Measurements from ENCODE around the gene FXR2. TPM values are rescaled to one million over a fixed set of nuclear protein-coding genes. Genes with fewer than 3 reads are reported as not detected.
A peak's percentile ranks its signal among the peaks of the same experiment; 100 is the strongest.

FXR2 gene
- total and polyA plus RNA-seq, 3 experiments from 2014 or later = 20.4 to 45.9 (median 45.7) TPM

DNA sequence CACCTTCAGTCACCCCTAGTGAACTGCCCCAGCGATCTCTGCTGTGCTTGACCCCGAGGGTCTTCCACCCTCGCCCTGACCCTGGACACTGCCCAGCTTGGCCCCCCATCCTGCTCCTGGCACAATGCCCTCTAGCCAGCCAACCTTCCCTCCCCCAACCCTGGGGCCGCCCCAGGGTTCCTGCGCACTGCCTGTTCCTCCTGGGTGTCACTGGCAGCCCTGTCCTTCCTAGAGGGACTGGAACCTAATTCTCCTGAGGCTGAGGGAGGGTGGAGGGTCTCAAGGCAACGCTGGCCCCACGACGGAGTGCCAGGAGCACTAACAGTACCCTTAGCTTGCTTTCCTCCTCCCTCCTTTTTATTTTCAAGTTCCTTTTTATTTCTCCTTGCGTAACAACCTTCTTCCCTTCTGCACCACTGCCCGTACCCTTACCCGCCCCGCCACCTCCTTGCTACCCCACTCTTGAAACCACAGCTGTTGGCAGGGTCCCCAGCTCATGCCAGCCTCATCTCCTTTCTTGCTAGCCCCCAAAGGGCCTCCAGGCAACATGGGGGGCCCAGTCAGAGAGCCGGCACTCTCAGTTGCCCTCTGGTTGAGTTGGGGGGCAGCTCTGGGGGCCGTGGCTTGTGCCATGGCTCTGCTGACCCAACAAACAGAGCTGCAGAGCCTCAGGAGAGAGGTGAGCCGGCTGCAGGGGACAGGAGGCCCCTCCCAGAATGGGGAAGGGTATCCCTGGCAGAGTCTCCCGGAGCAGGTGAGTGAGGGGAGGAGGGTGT, 56.0 kb downstream of the FXR2 start, which contains the start of gene TNFSF13:
TNFSF13 (plus strand) TSS at position 207 of the 776 bp plus-strand sequence; CDS start at position 497, 290 bp downstream.
- H3K4me1 ChIP-seq (ENCODE audit: insufficient read depth, low read length) = peaks cover 46% of the 10 kb centered on the region
- no peak within 1 kb of the TSS for H3K4me3 ChIP-seq (ENCODE audit: low read length)
- no peaks in the 10 kb centered on the region for H3K9me3 ChIP-seq (ENCODE audit: low read length)
- no peak within 1 kb of the TSS for H3K27ac ChIP-seq (ENCODE audit: low read depth, low read length)
- Mint-ChIP-seq H3K27ac (peak within 1 kb of the TSS in 6 of 8 donors; percentile 29 to 93 (median 50)), H3K4me3 (peak within 1 kb of the TSS in 4 of 7 donors; percentile 16 to 89 (median 56)), H3K36me3 (peaks cover 0 to 28% (median 3%) of the 10 kb centered on the region in 3 donors), H3K4me1 (peaks cover 31 to 38% (median 36%) of the 10 kb centered on the region in 3 donors), H3K27me3 (peaks cover 0 to 4% of the 10 kb centered on the region in 2 donors), H3K9me3 (peaks cover 0 to 2% (median 0%) of the 10 kb centered on the region in 5 donors)
- peaks cover 1% of the 10 kb centered on the region for H3K36me3 ChIP-seq (ENCODE audit: insufficient read depth, low read length)
- ChIA-PET CTCF (interaction anchor here (1.7 to 3.9 kb wide), 3 partner anchors 31 to 203 kb away, joined by 6 to 37 read pairs (median 9); partner anchors contain the start of genes SOX15 and TMEM95), POLR2A (interaction anchor here (0.5 kb wide), 1 partner anchor 38 kb away, joined by 10 read pairs; no protein-coding TSS in a partner anchor)
- DNase-seq = peak in 1 of 5 donors; percentile 42
- no peaks in the 10 kb centered on the region for H3K27me3 ChIP-seq (ENCODE audit: insufficient read depth, low read length, poor library complexity, severe bottlenecking)

DNA sequence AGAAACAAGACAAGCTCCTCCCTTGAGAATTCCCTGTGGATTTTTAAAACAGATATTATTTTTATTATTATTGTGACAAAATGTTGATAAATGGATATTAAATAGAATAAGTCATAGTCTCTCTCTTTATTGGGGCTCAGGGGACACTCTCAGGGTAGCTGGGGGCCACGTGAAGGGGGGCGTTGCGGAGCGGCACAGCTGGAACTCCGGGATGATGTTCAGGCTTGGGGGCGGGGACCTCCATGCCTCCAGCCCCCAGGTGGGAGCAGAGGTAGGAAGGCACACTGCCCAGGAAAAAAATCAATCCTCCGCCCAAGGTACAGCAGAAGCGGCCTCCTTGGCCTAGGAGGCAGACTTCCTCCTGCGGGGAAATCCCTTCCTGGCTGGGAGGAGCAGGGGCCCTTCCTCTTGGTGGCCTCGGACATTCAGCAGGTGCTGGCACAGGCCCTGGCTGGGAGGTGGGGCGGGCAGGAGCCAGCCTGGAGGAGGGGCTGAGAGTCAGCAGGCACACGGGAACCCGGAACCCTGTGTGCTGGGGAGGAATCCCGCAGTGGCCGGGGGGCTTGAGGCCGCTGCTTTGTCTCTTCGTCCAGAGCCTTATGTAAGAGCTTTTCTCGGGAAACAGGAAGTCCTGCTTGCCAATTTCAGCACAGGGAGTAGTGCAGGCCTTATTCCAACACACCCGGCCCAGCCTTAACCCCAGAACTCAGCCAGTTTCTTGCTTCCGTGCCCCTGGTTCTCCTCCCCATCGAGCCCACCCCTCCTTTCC, 56.7 kb downstream of the FXR2 start:
- CTCF ChIA-PET = interaction anchor here (1.6 to 2.6 kb wide), 4 partner anchors 31 to 202 kb away, joined by 6 to 10 read pairs (median 8); partner anchors contain the start of genes SOX15 and TMEM95
- peaks cover 37 to 42% (median 42%) of the 10 kb centered on the region in 3 donors for H3K4me1 Mint-ChIP-seq

GRCh38 chr17:7557147-7557764, 57.4 kb downstream of the FXR2 start:
- H3K4me3 Mint-ChIP-seq = no peak overlapping the region
- Histone ChIP-seq H3K27me3 (ENCODE audit: insufficient read depth, low read length, poor library complexity, severe bottlenecking) (no peaks in the 10 kb centered on the region), H3K4me1 (ENCODE audit: insufficient read depth, low read length) (peaks cover 51% of the 10 kb centered on the region), H3K9me3 (ENCODE audit: low read length) (no peaks in the 10 kb centered on the region), H3K4me3 (ENCODE audit: low read length) (no peak overlapping the region), H3K36me3 (ENCODE audit: insufficient read depth, low read length) (no peaks in the 10 kb centered on the region), H3K27ac (ENCODE audit: low read depth, low read length) (no peak overlapping the region)
- H3K27ac Mint-ChIP-seq = peak overlapping the region in 1 of 8 donors; percentile 42
- CTCF ChIA-PET = interaction anchor here (1.6 to 2.6 kb wide), 3 partner anchors 34 to 201 kb away, joined by 6 to 10 read pairs (median 9); partner anchors contain the start of gene TMEM95
- no peak for DNase-seq
- peaks cover 37 to 42% (median 42%) of the 10 kb centered on the region in 3 donors for H3K4me1 Mint-ChIP-seq
- H3K27me3 Mint-ChIP-seq = peaks cover 0 to 4% of the 10 kb centered on the region in 2 donors
- POLR2A ChIA-PET = no interaction called here
- H3K36me3 Mint-ChIP-seq = peaks cover 0 to 26% (median 2%) of the 10 kb centered on the region in 3 donors
- H3K9me3 Mint-ChIP-seq = peaks cover 0 to 2% (median 0%) of the 10 kb centered on the region in 5 donors

More for the DNA sequence above, 56.7 kb downstream of the FXR2 start:
- H3K4me3 ChIP-seq (ENCODE audit: low read length) = no peak overlapping the region
- no peaks in the 10 kb centered on the region for H3K36me3 ChIP-seq (ENCODE audit: insufficient read depth, low read length)
- POLR2A ChIA-PET = no interaction called here
- Mint-ChIP-seq H3K36me3 (peaks cover 0 to 30% (median 3%) of the 10 kb centered on the region in 3 donors), H3K9me3 (peaks cover 0 to 2% (median 0%) of the 10 kb centered on the region in 5 donors), H3K27me3 (peaks cover 0 to 4% of the 10 kb centered on the region in 2 donors), H3K4me3 (no peak overlapping the region), H3K27ac (peak overlapping the region in 4 of 8 donors; percentile 42 to 66 (median 50))
- H3K9me3 ChIP-seq (ENCODE audit: low read length) = no peaks in the 10 kb centered on the region
- no peak overlapping the region for H3K27ac ChIP-seq (ENCODE audit: low read depth, low read length)
- H3K4me1 ChIP-seq (ENCODE audit: insufficient read depth, low read length) = peaks cover 51% of the 10 kb centered on the region
- H3K27me3 ChIP-seq (ENCODE audit: insufficient read depth, low read length, poor library complexity, severe bottlenecking) = no peaks in the 10 kb centered on the region
- no peak for DNase-seq

DNA sequence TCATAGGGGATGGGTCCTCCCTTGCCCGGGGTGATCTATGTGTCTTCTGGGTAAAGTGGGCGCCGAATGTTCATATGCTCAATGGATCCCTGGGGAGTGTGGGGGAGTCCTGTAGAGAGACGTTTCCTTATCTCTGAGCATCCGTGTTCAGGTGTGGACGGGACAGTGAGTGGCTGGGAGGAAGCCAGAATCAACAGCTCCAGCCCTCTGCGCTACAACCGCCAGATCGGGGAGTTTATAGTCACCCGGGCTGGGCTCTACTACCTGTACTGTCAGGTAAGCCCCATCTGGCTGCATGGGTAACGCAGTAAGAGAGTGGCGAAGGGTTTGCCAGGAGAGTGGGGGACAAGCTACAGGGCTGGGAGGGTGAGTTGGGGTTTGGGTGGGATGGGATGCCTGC, 58.1 kb downstream of the FXR2 start:
- Histone ChIP-seq H3K9me3 (ENCODE audit: low read length) (no peaks in the 10 kb centered on the region), H3K27ac (ENCODE audit: low read depth, low read length) (no peak overlapping the region), H3K36me3 (ENCODE audit: insufficient read depth, low read length) (no peaks in the 10 kb centered on the region), H3K4me3 (ENCODE audit: low read length) (no peak overlapping the region), H3K27me3 (ENCODE audit: insufficient read depth, low read length, poor library complexity, severe bottlenecking) (no peaks in the 10 kb centered on the region), H3K4me1 (ENCODE audit: insufficient read depth, low read length) (peaks cover 56% of the 10 kb centered on the region)
- ChIA-PET POLR2A (no interaction called here), CTCF (interaction anchor here (1.3 to 2.3 kb wide), 3 partner anchors 33 to 120 kb away, joined by 3 to 10 read pairs (median 6); no protein-coding TSS in a partner anchor)
- Mint-ChIP-seq H3K4me3 (peak overlapping the region in 1 of 7 donors; percentile 4), H3K4me1 (peaks cover 41 to 47% (median 47%) of the 10 kb centered on the region in 3 donors), H3K27me3 (peaks cover 0 to 2% of the 10 kb centered on the region in 2 donors), H3K27ac (peak overlapping the region in 5 of 8 donors; percentile 33 to 86 (median 48)), H3K9me3 (peaks cover 0 to 2% (median 0%) of the 10 kb centered on the region in 5 donors), H3K36me3 (peaks cover 0 to 28% (median 2%) of the 10 kb centered on the region in 3 donors)
- DNase-seq = no peak

DNA sequence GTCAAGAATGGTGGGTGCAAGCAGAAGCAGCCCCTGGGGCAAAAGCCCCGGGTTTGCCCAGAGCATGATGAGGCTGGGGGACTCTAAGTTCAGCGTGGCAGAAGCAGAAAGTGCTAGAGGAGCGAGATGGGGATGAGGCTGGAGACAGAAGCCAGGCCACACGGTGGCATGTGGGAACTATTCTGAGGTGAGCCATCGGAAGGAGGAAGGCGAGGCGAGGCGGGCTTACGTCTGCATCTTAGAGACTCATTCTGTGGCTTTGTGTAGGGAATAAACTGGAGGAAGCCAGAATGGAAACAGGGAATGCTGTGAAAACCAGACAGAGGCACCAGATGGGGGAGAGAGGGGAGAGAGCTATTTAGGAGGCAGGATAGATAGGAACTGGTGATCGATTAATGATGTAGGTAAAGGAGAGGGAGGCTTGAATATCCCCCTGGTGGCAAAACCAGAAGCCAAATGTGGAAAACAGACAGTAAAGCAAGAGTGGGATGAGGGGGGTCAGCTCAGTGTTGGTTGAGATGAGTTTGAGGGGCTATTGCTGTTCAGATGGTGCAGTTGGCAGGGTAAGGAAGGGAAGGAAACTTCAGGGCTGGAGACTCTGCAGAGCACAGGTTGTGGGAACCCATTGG, 59.3 kb downstream of the FXR2 start:
- Histone ChIP-seq H3K4me1 (ENCODE audit: insufficient read depth, low read length) (peaks cover 56% of the 10 kb centered on the region), H3K27ac (ENCODE audit: low read depth, low read length) (no peak overlapping the region), H3K36me3 (ENCODE audit: insufficient read depth, low read length) (no peaks in the 10 kb centered on the region), H3K27me3 (ENCODE audit: insufficient read depth, low read length, poor library complexity, severe bottlenecking) (no peaks in the 10 kb centered on the region), H3K4me3 (ENCODE audit: low read length) (no peak overlapping the region), H3K9me3 (ENCODE audit: low read length) (no peaks in the 10 kb centered on the region)
- Mint-ChIP-seq H3K27me3 (no peaks in the 10 kb centered on the region), H3K4me1 (peaks cover 40 to 47% (median 46%) of the 10 kb centered on the region in 3 donors), H3K36me3 (peaks cover 0 to 26% (median 4%) of the 10 kb centered on the region in 3 donors), H3K9me3 (no peaks in the 10 kb centered on the region), H3K27ac (peak overlapping the region in 7 of 8 donors; percentile 49 to 96 (median 82)), H3K4me3 (peak overlapping the region in 1 of 7 donors; percentile 34)
- ChIA-PET CTCF (interaction anchor here (1.3 to 2.3 kb wide), 3 partner anchors 32 to 119 kb away, joined by 3 to 10 read pairs (median 4); no protein-coding TSS in a partner anchor), POLR2A (no interaction called here)
- DNase-seq = no peak

DNA sequence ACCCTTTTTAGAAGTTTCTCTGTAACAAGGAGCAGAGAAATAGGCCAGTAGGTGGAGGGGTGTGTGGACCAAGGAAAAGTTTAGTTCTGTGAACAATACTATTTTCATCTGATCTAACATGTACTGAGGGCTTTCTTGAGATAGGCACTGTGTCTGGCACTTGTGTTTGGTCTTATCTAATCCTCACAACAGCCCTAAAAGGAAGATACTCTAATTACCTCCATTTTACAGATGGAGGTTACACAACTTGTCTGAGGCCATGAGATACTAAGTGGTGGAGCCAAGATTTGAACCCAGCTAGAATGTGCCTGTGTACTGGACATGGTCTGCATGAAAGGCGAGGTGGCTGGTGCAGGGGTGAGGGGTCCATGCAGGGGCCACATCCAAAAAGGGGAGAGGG, 61.3 kb downstream of the FXR2 start:
- no peaks in the 10 kb centered on the region for H3K27me3 ChIP-seq (ENCODE audit: insufficient read depth, low read length, poor library complexity, severe bottlenecking)
- Mint-ChIP-seq H3K9me3 (no peaks in the 10 kb centered on the region), H3K36me3 (peaks cover 0 to 26% (median 4%) of the 10 kb centered on the region in 3 donors), H3K4me3 (peak overlapping the region in 4 of 7 donors; percentile 7 to 81 (median 40)), H3K27ac (peak overlapping the region; percentile 51 to 92 (median 88)), H3K27me3 (no peaks in the 10 kb centered on the region), H3K4me1 (peaks cover 44 to 59% (median 56%) of the 10 kb centered on the region in 3 donors)
- no peaks in the 10 kb centered on the region for H3K36me3 ChIP-seq (ENCODE audit: insufficient read depth, low read length)
- H3K27ac ChIP-seq (ENCODE audit: low read depth, low read length) = no peak overlapping the region
- no peaks in the 10 kb centered on the region for H3K9me3 ChIP-seq (ENCODE audit: low read length)
- DNase-seq = peak in 1 of 5 donors; percentile 6
- peak overlapping the region; percentile 27 for H3K4me3 ChIP-seq (ENCODE audit: low read length)
- CTCF ChIA-PET = interaction anchor here (0.6 to 1.8 kb wide), 2 partner anchors 39 to 96 kb away, joined by 3 read pairs; no protein-coding TSS in a partner anchor
- POLR2A ChIA-PET = interaction anchor here (0.6 kb wide), 2 partner anchors 74 to 209 kb away, joined by 10 read pairs; partner anchors contain the start of gene SAT2
- H3K4me1 ChIP-seq (ENCODE audit: insufficient read depth, low read length) = peaks cover 51% of the 10 kb centered on the region

Data from CD8-positive, alpha-beta memory T cell (primary cell).